ENCODE data around the gene DGKG.

Gene DGKG

GRCh38 chr3:186268616-186269448, 93.2 kb downstream of the DGKG start:
- DNase-seq, result peak; percentile 17

- no peak for DNase-seq
These were observed 94.3 kb downstream of the DGKG start for GRCh38 chr3:186267758-186268157.

- DNase-seq, result no peak
These were observed 97.2 kb downstream of the DGKG start for GRCh38 chr3:186264608-186265400.

- DNase-seq, result peak; percentile 46
These were observed 100.4 kb downstream of the DGKG start for GRCh38 chr3:186261638-186262037.

GRCh38 chr3:186260726-186261125, 101.3 kb downstream of the DGKG start:
- DNase-seq, result no peak

GRCh38 chr3:186259612-186260383, 102.2 kb downstream of the DGKG start:
- peak; percentile 80 for DNase-seq

GRCh38 chr3:186258968-186259367, 103.1 kb downstream of the DGKG start:
- no peak for DNase-seq

GRCh38 chr3:186257866-186258265, 104.2 kb downstream of the DGKG start:
- no peak for DNase-seq

GRCh38 chr3:186255703-186256331, 106.2 kb downstream of the DGKG start:
- peak; percentile 54 for DNase-seq

- DNase-seq, result peak; percentile 29
These were observed 107.1 kb downstream of the DGKG start for GRCh38 chr3:186254676-186255650.

GRCh38 chr3:186251948-186252619, 110.0 kb downstream of the DGKG start:
- peak; percentile 86 for DNase-seq

- DNase-seq, result no peak
These were observed 113.2 kb downstream of the DGKG start for GRCh38 chr3:186248850-186249249.

- DNase-seq, result peak; percentile 58
These were observed 113.9 kb downstream of the DGKG start for GRCh38 chr3:186247821-186248814.

- DNase-seq, result peak; percentile 56
These were observed 115.1 kb downstream of the DGKG start for GRCh38 chr3:186246941-186247340.

GRCh38 chr3:186244016-186244415, 118.0 kb downstream of the DGKG start:
- DNase-seq, result no peak

- peak; percentile 97 for DNase-seq
These were observed 119.9 kb downstream of the DGKG start for GRCh38 chr3:186241910-186242821.

- DNase-seq, result peak; percentile 31
These were observed 122.7 kb downstream of the DGKG start for GRCh38 chr3:186239321-186239720.

GRCh38 chr3:186237915-186238314, 124.1 kb downstream of the DGKG start:
- no peak for DNase-seq
